GM12891 (cell line): ENCODE results near the gene ADGRB3.

ENCODE experiments used
- POLR2A ChIP-seq: IDR thresholded peaks from 2 replicates; pipeline ENCODE4 v1.6.1; 2011; ENCODE audit warnings: low read depth, low read length, control low read depth
- POLR2AphosphoS5 ChIP-seq: IDR thresholded peaks from 2 replicates; pipeline ENCODE4 v1.6.1; 2011; ENCODE audit warnings: low read depth, low read length, control low read depth
- POU2F2 ChIP-seq: IDR thresholded peaks from 2 replicates; pipeline ENCODE4 v1.6.1; 2011; ENCODE audit warnings: low read depth, mild to moderate bottlenecking, control low read depth, low read length, moderate library complexity
- SPI1 ChIP-seq: IDR thresholded peaks from 2 replicates; pipeline ENCODE4 v1.6.1; 2011; ENCODE audit warnings: low read depth, low read length, control low read depth
- TAF1 ChIP-seq: IDR thresholded peaks from 2 replicates; pipeline ENCODE4 v1.6.1; 2011; ENCODE audit warnings: low read depth, low read length, control low read depth

DNA sequence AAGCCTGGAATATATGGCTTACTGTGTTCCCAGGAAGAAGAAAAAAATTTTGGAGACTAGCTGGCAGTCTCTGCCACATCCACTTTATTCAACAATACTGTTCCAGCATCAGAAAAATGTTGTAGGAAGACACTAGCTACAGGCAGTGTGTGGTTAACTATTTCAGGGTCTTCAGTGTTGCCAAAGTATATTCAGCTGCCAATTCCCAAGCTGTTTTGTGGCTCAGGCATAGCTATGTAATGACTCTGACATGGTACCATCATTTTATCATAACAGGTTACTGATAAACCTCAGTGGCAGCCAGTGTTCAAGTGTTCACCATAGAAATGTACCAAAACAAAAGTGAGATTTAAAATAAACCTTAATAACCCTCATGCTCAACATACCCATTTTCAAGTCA lies 503.1 kb downstream of the ADGRB3 start:
- TF ChIP-seq POLR2A (no peak), TAF1 (no peak), POLR2AphosphoS5 (no peak), POU2F2 (no peak), SPI1 (no peak)
